Measurements from ENCODE around the gene CXCR4. TPM values are rescaled to one million over a fixed set of nuclear protein-coding genes. Genes with fewer than 3 reads are reported as not detected.

Gene CXCR4
- total RNA-seq: 0.30 and 0.74 TPM in 2 replicates

DNA sequence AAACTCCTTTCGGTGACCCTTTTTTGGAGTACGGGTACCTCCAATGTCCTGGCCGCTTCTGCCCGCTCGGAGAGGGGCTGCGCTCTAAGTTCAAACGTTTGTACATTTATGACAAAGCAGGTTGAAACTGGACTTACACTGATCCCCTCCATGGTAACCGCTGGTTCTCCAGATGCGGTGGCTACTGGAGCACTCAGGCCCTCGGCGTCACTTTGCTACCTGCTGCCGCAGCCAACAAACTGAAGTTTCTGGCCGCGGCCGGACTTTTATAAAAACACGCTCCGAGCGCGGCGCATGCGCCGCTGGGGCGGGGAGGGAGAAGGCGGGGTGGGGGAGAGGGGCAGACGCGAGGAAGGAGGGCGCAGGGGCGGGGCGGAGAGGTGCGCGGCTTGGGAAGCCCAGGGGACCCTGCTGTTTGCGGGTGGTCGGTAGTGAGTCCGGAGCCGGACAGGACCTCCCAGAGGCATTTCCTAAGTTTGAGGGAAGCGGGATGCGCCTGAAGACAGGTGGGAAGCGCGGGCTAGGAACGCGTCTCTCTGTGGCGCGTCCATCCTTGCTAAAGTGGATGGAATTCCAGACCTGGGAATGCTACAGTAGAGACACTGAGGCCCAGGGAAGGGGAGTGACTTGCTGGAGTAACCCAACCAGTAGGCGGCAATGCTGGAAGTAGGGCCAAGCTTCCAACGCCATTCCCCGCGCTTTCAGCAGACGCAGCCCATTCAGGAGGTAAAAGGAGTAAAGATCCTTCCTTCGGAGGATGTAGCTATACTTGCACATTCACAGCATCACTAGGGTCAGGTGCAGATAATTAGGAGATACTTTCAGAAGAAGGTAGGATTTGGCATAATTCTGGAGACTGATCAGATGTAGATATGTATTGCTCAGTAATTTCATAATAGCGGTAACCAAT is at the start of gene CXCR4:
Gene CXCR4 (minus strand): TSS at position 241 of the 910 bp plus-strand sequence. CDS start 89 bp downstream, at position 152.

Other genes with a start within 250 kb of the CXCR4 start
- 7.7 and 23.6 TPM in 2 replicates for gene MCM6, start 241.7 kb downstream of the CXCR4 start, total RNA-seq
- 129 and 157 TPM in 2 replicates for gene DARS1, start 132.5 kb downstream of the CXCR4 start, total RNA-seq